GM11168 (cell line): ENCODE measurements around the gene MUC20.
"Not testable (repeated sequence)": the region's sequence is repeated elsewhere in the genome, so short reads cannot be mapped to it uniquely, and the experiment has no call there.

Experiments used
- in situ Hi-C: fragments of 300-500 bp; cut with MboI; formaldehyde crosslinking; loops from one replicate; pipeline ENCODE4 v1.12.0; 2022; ENCODE audit warnings: low sequenced_read_pairs; ENCODE audit not compliant: unreplicated experiment

MUC20 gene

GRCh38 chr3:195722996-195723345 is 2.2 kb downstream of the MUC20 start:
- in situ Hi-C loops = loop anchor here (5.0 to 25.0 kb wide), 2 partner anchors 106 to 489 kb away; partner anchors contain the start of genes SLC51A and ZDHHC19

- in situ Hi-C loops = loop anchor here (5.0 to 25.0 kb wide), 2 partner anchors 107 to 488 kb away; partner anchors contain the start of genes SLC51A and ZDHHC19
These were observed 3.6 kb downstream of the MUC20 start for GRCh38 chr3:195724363-195724762.

GRCh38 chr3:195725916-195726740 is 5.3 kb downstream of the MUC20 start:
- in situ Hi-C loops = not testable (repeated sequence)

- in situ Hi-C loops = no loop called here
These were observed 6.9 kb downstream of the MUC20 start for GRCh38 chr3:195727606-195728195.

GRCh38 chr3:195728789-195729188 is 8.0 kb downstream of the MUC20 start:
- in situ Hi-C loops = not testable (repeated sequence)

GRCh38 chr3:195729476-195730251 is 8.9 kb downstream of the MUC20 start:
- in situ Hi-C loops = no loop called here

GRCh38 chr3:195731356-195731905 is 10.7 kb downstream of the MUC20 start:
- in situ Hi-C loops = no loop called here

- in situ Hi-C loops = no loop called here
These were observed 12.2 kb downstream of the MUC20 start for GRCh38 chr3:195732940-195733339.

- in situ Hi-C loops = no loop called here
These were observed 14.4 kb downstream of the MUC20 start for GRCh38 chr3:195735036-195735695.

- in situ Hi-C loops = no loop called here
These were observed 16.2 kb downstream of the MUC20 start for GRCh38 chr3:195736866-195737490.

- in situ Hi-C loops = not testable (repeated sequence)
These were observed 17.0 kb downstream of the MUC20 start for GRCh38 chr3:195737782-195738181.

- in situ Hi-C loops = no loop called here
These were observed 17.7 kb downstream of the MUC20 start for GRCh38 chr3:195738274-195739044.

GRCh38 chr3:195739561-195740111 is 18.9 kb downstream of the MUC20 start:
- in situ Hi-C loops = no loop called here

GRCh38 chr3:195744437-195744836 is 23.7 kb downstream of the MUC20 start:
- in situ Hi-C loops = no loop called here

- in situ Hi-C loops = no loop called here
These were observed 25.6 kb downstream of the MUC20 start for GRCh38 chr3:195746346-195746745.

- in situ Hi-C loops = no loop called here
These were observed 26.0 kb downstream of the MUC20 start for GRCh38 chr3:195746751-195747150.

GRCh38 chr3:195748661-195749060 is 27.9 kb downstream of the MUC20 start:
- in situ Hi-C loops = no loop called here

- in situ Hi-C loops = not testable (repeated sequence)
These were observed 28.3 kb downstream of the MUC20 start for GRCh38 chr3:195749101-195749500.
